SIG-M5 treated with dmso at 0.1 percent for 504 hours (cell line): ENCODE results near the gene ADK.
"Not testable (repeated sequence)": the region's sequence is repeated elsewhere in the genome, so short reads cannot be mapped to it uniquely, and the experiment has no call there.

ENCODE experiments used
- DNase-seq: peaks from one replicate; lab custom pipeline; 2025; ENCODE audit not compliant: unreplicated experiment; lab: John Stamatoyannopoulos, UW

The ADK gene

DNA sequence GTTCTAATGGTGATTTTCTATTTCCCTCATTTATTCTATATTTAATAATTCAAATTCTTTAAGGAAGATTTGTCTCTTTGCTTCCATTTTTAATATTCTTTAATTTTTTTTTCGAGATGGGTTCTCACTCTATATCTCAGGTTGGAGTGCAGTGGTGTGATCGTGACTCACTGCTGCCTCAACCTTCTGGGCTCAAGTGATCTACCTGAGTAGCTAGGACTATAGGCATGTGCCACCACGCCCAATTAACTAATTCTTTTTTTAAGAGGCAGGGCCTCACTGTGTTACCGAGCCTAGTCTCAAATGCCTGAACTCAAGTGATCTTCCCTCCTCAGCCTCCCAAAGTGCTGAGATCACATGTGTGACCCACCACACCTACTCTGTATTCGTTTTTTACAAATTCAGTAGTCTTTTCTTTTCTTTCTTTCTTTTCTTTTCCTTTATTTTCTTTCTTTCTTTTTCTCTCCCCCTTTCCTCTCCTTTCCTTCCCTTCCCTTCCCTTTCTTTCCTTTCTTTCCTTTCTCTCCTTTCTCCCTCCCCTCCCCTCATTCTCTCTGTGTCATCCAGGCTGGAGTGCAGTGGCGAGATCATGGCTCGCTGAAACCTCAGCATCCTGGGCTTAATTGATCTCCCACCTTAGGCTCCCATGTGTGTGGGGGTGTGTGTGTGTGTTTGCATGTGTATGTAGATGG is 323.1 kb downstream of the ADK start:
- no peak for DNase-seq

DNA sequence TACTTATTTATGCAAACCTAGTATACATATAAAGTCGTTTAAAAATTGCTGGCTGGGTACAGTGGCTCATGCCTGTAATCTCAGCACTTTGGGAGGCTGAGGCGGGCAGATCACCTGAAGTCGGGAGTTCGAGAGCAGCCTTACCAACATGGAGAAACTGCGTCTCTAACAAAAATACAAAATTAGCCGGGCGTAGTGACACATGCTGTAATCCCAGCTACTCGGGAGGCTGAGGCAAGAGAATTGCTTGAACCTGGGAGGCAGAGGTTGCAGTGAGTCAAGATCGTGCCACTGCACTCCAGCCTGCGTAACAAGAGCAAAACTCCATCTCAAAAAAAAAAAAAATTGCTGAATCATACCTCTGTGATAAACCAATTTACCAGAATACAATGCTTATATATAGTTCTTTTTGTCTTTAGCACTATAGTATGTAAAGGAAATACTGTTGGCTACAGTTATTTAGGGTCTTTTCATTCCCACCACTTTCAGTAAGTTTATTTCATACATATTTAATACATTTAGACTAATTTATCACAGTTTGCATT is 325.2 kb downstream of the ADK start:
- DNase-seq, result not testable (repeated sequence)

DNA sequence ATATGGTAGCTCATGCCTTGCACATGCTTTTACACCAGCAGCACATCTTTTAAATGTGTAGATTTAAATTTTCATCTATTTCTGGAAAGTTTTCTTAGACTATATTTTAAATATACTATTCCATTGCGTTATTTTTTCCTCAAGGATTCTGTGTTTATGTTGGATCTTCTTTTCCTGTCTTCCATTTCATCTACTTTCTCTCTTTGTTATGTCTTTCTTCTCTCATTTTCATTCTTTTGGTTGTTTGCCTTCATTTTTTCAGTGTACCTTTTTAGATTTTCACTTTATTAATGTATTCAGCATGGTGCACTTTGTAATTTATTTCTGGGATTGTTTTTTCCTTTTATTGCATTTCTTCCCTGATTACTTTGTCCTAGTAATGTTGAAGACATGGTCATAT is 329.8 kb downstream of the ADK start:
- DNase-seq, result no peak

DNA sequence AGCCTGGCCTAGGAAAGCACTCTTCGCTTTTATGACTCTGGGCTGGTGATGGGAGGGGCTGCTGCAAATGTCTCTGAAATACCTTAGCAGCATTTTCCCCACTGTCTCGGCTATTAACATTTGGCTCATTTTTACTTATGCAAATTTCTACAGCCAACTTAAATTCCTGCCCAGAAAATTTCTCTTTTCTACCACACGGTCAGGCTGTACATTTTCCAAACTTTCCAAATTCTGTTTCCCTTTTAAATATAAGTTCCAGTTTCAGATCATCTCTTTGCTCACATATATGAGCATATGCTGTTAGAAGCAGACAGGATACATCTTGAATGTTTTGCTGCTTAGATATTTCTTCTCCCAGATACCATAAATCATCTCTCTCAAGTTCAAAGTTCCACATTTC is 332.3 kb downstream of the ADK start:
- DNase-seq, result no peak

DNA sequence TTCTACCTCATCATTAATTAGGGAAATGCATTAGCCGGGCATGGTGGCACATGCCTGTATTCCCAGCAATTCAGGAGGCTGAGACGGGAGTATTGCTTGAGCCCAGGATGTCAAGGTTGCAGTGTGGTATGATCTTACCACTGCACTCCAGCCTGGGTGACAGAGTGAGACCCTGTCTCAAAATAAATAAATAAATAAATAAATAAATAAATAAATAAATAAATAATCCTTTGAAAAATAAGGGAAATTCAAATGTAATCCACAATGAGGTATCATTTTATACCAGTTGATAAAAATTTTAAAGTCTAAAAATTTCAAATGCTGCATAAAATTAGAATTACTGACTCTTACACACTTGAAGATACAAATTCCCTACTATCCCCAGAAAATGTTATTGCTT is 334.3 kb downstream of the ADK start:
- DNase-seq, result no peak

DNA sequence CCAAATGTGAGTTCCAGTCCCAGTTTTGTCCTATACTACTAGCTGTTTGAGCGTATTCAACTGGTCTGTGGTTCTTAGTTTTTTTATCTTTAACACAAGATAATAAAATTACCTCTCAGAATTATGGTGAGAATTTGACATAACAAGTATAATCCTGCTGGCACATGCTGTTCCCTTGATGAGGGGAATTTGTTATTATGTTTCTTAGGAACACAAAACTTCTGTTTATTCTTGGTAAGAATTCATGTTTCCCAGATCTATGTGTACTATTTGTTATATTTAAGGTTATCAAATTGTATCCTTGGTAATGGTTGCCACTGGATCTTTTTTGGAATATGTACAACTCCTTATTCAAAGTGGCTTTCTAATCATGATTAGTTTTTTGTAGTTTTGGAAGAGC is 335.6 kb downstream of the ADK start:
- no peak for DNase-seq

DNA sequence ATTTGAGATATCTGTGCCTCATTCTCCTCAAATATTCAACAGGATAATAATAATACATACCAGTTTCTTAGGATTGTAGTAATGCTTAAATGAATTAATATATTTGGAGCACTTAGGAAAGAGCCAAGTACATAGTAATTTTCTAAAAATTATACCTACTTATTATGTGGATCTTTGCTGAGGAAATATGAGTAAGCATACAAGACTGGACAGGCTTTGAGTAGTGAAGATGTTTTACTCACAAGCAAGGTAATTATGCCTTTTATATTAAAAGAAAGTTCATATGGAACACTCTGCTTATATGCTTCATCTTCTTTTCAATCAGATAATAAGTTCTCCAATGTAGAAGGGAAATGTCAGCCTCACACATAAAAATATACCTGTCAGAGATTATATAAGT is 337.9 kb downstream of the ADK start:
- DNase-seq, result no peak

DNA sequence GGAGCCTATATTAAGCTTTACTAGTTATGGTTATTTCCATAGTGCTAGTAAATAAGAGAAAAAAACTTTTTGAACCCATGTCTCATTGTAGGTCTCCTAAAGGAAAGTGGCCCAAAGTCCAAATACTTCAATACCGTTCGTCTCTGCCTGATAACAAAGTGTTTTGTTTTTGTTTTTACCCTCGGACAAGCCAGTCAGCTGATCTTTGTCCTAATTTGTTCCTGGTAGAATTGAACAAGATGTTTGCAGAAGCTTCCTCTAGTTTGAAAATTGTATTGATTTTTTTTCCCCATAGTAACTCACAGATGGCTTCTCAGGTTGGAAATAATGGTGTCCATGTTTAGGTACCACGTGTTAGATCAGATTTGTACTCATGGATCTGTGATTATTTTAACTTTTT is 339.5 kb downstream of the ADK start:
- no peak for DNase-seq

DNA sequence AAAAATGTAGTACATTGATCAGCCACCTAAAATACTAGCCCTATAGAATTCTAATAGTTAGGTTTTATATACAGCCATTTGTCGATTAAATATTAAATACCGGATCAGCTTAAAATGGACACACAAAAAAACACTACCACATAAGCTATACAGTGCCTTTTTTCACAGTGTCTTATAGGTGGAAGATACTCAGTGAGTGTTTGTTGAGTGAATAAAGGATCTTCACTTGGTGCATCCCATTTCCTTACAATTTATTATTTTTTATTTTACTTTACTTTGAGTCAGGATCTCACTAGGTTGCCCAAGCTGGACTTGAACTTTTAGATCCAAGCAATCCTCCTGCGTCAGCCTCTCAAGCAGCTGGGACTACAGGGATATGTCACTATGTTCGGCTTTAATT is 340.0 kb downstream of the ADK start:
- no peak for DNase-seq

DNA sequence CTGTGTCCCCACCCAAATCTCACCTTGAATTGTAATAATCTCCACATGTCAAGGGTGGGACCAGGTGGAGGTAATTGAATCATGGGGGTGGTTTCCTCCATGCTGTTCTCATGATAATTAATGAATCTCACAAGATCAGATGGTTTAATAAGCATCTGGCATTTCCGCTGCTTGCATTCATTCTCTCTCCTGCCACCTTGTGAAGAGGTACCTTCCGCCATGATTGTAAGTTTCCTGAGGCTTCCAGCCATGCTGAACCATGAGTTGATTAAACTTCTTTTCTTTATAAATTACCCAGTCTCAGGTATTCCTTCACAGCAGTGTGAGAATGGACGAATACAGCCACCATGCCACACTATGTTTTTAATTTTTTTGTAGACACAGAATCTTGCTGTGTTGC is 345.3 kb downstream of the ADK start:
- DNase-seq, result not testable (repeated sequence)

DNA sequence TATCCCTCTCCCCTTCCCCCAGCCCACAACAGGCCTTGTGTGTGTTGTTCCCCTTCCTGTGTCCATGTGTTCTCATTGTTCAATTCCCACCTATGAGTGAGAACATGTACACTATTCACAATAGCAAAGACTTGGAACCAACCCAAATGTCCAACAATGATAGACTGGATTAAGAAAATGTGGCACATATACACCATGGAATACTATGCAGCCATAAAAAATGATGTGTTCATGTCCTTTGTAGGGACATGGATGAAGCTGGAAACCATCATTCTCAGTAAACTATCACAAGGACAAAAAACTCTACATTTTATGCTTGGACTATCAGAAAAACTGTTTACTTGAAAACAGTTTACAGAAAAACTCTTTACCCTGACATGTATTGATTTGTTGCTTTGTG is 347.6 kb downstream of the ADK start:
- not testable (repeated sequence) for DNase-seq

DNA sequence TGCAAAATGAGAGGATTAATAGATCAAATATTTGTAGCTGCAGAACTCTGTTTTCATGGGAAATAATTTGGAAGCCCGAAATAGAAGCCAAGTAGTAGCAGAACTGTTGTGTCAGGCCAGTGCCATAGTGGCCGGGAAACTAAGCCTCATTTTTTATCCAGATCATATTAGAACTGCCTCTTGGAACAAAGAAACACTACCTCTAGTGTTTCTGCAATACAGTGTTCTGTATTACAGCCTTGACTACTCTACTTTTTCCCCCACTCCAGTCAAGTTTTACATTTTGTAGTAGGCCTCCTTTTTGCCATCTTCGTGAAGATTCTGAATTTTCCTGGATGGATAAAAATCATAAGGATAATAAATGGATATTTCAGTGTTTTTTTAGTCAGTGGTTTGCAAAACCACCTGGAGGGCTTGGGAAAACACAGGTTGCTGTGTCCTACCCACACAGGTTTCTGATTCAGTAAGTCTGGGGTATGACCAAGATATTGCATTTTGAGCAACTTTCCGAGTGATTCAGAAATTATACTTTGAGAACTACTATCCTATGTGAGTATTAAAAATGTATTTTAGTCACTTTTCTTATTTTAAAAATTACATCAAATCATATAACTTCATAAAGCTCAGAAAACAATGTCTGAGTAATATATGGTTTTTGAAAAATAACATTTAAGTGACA is 349.1 kb downstream of the ADK start:
- DNase-seq, result no peak

DNA sequence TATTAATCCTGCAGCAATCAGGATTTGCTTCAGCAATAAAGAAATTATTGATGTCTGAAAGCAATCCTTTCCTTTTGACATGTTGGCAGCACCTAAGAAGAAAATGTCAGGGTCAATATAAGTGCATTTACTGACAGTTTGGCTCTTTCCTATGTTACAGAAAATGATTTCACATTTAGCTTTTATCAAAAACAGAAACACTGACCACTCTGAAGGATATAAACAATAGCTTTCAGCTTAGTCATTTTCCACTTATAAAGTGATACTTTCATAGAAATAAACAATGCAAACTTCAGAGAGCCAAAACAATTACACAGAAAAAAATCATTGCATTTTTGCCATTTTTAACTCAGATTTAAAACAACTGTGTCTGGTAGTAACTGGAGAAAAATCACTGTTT is 349.8 kb downstream of the ADK start:
- DNase-seq, result no peak

DNA sequence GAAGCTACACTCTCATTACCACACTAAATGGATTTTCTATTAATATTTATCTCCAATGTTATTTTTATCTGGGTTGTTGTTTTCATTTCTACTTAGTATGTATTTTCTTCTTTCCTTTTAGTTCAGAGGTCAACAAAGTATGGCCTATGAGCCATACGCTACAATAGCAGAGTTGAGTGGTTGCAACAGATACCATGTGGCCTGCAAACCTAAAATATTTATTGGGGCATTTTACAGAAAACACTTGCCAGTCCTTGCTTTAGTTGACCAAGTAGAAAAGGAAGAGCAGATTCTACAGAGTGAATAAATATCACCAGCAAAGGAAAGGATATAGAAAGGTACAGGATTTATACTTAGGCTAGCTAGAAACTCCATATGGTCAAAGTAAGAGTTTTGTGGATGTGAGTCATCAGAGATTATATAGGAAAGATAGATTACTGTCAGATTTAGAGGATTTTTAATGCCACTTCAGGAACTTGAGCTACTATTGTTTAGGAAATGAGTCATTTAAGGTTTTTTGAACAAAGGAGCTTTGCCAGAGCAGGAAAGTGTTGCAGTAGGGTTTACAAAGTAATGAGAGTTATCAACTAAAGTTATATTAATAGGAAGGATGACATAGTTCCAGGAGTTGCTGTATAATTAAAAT is 352.1 kb downstream of the ADK start:
- DNase-seq, result no peak

DNA sequence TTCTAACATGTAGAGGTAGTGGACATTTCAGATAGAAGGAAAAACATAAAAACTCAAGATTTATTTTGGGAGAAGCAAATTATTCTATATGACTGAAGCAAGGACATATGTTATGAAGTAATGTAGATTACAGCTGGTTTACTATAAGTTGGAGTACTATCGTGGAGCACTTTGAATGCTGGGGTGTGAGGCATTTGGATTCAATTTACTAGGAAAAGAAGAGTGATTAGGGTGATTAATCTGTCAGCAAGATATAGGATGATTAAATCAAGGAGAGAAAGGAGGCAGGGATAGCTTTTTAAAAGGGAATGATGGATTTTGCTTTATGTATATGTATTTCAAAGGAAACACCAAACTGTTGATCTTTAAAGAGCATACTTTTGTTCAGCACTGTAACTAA is 356.9 kb downstream of the ADK start:
- DNase-seq, result no peak

DNA sequence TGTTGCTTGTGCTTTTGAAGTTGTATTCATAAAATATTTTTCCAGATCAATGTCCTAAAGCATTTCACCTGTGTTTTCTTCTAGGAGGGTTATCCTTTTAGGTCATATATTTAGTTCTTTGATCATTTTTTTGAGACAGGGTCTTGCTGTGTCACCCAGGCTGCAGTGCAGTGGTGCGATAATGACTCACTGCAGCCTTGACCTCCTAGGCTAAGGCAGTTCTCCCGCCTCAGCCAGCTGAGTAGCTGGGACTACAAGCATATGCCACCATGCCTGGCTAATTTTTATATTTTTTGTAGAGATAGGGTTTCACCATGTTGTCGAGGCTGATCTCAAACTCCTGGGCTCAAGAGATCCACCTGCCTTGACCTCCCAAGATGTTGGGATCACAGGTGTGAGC is 359.6 kb downstream of the ADK start:
- DNase-seq, result no peak

DNA sequence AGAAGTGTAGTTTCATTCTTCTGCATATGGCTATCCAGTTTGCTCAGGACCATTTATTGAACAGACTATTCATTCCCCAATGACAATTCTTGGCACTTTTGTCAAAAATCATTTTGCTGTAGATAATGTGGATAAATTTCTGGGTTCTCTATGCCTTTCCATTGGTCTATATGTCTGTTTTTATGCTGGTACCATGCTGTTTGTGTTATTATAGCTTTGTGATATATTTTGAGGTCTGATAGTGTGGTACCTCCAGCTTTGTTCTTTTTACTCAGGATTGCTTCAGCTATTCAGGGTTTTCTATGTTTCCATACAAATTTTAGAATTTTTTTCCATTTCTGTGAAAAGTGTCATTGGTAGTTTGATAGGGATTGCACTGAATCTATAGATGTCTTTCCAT is 360.0 kb downstream of the ADK start:
- DNase-seq, result no peak

DNA sequence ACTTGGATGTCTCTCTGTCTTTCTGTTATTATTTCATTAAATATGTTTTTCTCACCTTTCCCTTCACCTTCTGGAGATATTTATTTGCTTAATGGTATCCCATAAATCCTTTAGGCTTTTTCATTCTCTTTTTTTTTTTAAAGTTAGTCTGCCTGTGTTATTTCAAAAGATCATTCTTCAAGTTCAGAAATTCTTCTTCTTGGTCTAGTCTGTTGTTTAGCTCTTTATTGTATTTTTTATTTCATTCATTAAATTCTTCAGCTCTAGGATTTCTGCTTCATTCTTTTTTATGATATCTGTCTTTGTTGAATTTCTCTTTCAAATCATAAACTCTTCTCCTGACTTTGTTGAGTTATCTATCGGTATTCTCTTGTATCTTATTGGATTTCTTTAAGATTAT is 363.3 kb downstream of the ADK start:
- DNase-seq, result no peak

DNA sequence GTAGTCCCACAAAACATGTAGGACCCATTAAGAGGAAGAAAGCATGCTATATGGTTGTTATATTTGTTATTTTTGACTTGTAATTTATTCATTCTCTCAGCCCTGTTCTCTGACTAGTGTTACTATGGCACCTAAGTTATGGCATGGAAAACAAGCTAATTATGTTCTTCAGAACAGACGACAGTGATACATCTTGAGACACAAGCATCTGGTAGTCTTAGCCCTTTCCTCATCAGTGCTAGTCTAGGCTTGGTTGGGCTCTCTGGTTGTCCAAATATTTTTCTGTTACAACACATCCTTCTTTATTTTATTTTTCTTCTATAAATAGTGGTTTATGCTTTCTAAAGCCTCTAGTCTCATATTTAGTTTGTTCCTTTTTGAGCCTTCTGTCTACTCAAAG is 367.0 kb downstream of the ADK start:
- DNase-seq, result no peak

DNA sequence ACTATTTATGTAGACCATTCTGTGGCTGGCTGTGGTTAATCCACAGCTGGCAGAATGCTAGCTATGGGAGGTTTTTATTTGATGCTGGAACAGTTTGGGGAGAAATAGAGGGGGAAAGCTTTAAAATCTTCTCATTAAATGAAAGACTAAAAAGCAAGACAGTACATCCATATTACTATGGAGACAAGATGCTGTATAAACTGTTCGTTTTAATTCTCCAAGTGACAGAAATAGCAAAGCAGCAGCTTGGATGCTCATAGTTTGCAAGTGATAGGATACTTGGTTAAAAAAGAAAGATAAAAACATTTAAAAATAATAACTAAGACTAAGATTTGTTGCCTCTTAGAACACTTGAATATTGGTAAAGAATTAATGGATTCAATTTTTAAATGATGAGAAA is 370.5 kb downstream of the ADK start:
- no peak for DNase-seq

DNA sequence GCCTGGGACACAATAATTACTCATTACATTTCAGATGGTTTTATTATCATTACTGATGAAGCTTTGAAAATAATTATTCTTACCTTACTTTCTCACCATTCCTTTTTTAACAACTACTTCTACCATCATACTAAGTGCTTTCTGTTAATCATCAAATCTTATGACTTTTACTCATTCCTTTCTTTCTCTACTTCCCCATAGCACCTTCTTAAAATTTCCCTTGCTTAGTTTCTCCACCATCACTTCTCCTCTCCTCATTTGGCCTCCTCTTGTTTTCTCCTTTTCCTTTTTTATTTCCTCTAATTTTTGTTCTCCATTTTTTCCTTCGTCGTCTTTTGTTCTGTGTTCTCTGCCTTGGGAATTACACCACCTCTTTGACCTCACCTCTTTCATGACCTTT is 372.2 kb downstream of the ADK start:
- DNase-seq, result no peak

DNA sequence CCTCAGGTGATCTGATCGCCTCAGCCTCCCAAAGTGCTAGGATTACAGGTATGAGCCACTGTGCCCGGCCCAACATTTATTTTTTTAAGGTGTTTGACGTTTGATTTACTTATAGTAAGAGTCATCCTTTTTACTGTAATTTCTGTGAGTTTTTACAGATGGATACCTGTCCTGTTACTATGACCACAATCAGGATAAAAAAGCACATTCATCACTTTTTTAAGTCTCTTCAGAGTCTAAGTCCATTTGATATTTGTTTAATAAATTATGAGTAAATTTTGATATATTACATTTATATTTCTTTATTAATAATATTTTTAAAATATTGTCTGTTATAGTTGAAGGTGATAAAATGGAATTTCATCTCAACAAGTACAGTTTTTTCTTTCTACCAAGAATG is 374.9 kb downstream of the ADK start:
- DNase-seq, result no peak
